Immature natural killer cell (primary cell): ENCODE results near the gene RFC1. TPM values are rescaled to one million over a fixed set of nuclear protein-coding genes. Genes with fewer than 3 reads are reported as not detected.
"Not testable (repeated sequence)": the region's sequence is repeated elsewhere in the genome, so short reads cannot be mapped to it uniquely, and the experiment has no call there.

Experiments used
- DNase-seq, 3 donors: peaks; one replicate each; pipeline ENCODE4 v3.0.0; 2022; ENCODE audit warnings: mixed read lengths in 1 of 3
- H3K27ac Mint-ChIP-seq, 6 donors: one replicate each; pipeline ENCODE4 v1.8.0; 2020; ENCODE audit warnings: mixed read lengths in 6 of 6, mild to moderate bottlenecking in 5 of 6, inconsistent platforms in 4 of 6, moderate library complexity in 3 of 6
- H3K27me3 Mint-ChIP-seq, 3 donors: one replicate each; pipeline ENCODE4 v1.8.0; 2020 to 2021; ENCODE audit warnings: low read depth in 3 of 3, mild to moderate bottlenecking in 3 of 3, mixed read lengths in 3 of 3, moderate library complexity in 3 of 3, inconsistent platforms in 1 of 3
- H3K36me3 Mint-ChIP-seq, 3 donors: one replicate each; pipeline ENCODE4 v1.8.0; 2020; ENCODE audit warnings: mixed read lengths in 3 of 3, inconsistent platforms in 2 of 3, mild to moderate bottlenecking in 2 of 3
- H3K4me1 Mint-ChIP-seq, 2 donors: one replicate each; pipeline ENCODE4 v1.8.0; 2020; ENCODE audit warnings: inconsistent platforms in 2 of 2, mild to moderate bottlenecking in 2 of 2, mixed read lengths in 2 of 2, moderate library complexity in 1 of 2
- H3K4me3 Mint-ChIP-seq, 5 donors: one replicate each; pipeline ENCODE4 v1.8.0; 2020; ENCODE audit warnings: mild to moderate bottlenecking in 5 of 5, mixed read lengths in 5 of 5, inconsistent platforms in 3 of 5, moderate library complexity in 3 of 5
- H3K9me3 Mint-ChIP-seq, 6 donors: one replicate each; pipeline ENCODE4 v1.8.0; 2020; ENCODE audit warnings: mild to moderate bottlenecking in 6 of 6, mixed read lengths in 6 of 6, inconsistent platforms in 4 of 6, moderate library complexity in 3 of 6
- polyA plus RNA-seq, 3 donors: library from polyadenylated mRNA; unstranded; fragments of 300-500 nt; fragmentation: Illumina TruSeq; gene quantifications; one replicate each; pipeline ENCODE4 v1.2.3, GENCODE V29; 2021

RFC1 gene
- polyA plus RNA-seq, 3 donors from 2014 or later = 13.6 to 55.3 (median 26.0) TPM

DNA sequence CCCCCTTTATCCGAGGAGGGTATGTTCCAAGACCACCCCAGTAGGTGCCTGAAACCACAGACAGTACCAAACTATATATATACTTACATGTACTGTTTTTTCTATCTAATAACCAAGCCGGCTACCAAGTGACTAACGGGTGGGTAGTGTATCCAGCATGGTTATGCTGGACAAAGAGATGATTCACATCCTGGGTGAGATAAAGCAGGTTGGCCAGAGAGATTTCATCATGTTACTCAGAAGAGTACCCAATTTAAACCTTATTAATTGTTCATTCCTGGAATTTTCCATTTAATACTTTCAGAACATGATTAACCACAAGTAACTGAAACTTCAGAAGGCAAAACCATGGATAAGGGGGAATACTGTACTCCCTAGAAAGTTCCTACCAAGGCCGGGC is 46.5 kb downstream of the RFC1 start:
- Mint-ChIP-seq H3K27me3 (no peaks in the 10 kb centered on the region), H3K4me1 (no peaks in the 10 kb centered on the region), H3K27ac (no peak overlapping the region), H3K9me3 (no peaks in the 10 kb centered on the region), H3K4me3 (no peak overlapping the region), H3K36me3 (peaks cover 4 to 27% (median 20%) of the 10 kb centered on the region in 3 donors)
- no peak for DNase-seq

DNA sequence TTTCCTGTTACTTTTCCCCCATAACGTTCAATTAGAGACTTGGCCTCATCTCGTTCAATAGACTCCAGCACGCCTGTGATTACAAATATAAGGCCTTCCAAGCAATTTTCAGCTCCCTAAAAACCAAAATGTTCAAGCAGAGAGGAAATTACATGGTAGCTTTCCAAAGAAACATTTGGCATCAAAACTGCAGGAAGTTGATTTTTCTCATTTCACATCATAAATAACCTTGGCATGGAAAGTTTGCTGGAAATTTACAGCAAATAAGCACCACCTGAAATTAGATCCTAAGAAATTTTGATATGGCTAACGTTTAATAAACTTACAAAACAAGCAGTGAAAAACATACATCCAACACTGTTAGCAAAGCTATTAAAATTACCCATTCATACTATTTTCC is 53.3 kb downstream of the RFC1 start:
- Mint-ChIP-seq H3K4me3 (no peak overlapping the region), H3K27ac (peak overlapping the region in 4 of 6 donors; percentile 10 to 74 (median 29))
- DNase-seq = no peak

DNA sequence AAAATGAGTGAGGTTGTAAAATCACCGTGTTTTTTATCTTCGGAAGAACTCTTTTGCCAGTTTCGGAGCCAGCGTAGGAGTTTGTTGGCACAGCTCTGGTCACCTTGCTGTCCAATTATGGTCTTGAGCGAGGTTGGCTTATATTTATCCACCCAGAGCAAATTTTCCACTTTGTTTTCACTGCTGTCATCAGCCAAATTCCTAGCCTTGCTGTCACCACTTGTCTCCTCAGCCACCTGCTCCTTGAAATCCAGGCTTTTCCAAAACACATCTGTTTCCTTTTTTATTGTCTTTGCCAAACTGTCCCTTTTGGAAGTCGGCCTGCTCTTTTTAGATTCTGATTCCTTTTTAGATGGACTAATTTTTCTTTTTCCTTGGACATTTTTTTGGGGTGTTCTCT is 57.6 kb downstream of the RFC1 start:
- H3K9me3 Mint-ChIP-seq = no peaks in the 10 kb centered on the region
- DNase-seq = no peak
- peaks cover 0 to 5% (median 0%) of the 10 kb centered on the region in 3 donors for H3K27me3 Mint-ChIP-seq
- H3K27ac Mint-ChIP-seq = peak overlapping the region in 2 of 6 donors; percentile 28 to 30
- H3K4me1 Mint-ChIP-seq = peaks cover 12 to 15% of the 10 kb centered on the region in 2 donors
- peaks cover 11 to 53% (median 37%) of the 10 kb centered on the region in 3 donors for H3K36me3 Mint-ChIP-seq
- no peak overlapping the region for H3K4me3 Mint-ChIP-seq

More for the DNA sequence above, 53.3 kb downstream of the RFC1 start:
- H3K4me1 Mint-ChIP-seq = peaks cover 0 to 2% of the 10 kb centered on the region in 2 donors
- peaks cover 11 to 43% (median 23%) of the 10 kb centered on the region in 3 donors for H3K36me3 Mint-ChIP-seq
- H3K9me3 Mint-ChIP-seq = no peaks in the 10 kb centered on the region
- peaks cover 0 to 3% (median 0%) of the 10 kb centered on the region in 3 donors for H3K27me3 Mint-ChIP-seq

DNA sequence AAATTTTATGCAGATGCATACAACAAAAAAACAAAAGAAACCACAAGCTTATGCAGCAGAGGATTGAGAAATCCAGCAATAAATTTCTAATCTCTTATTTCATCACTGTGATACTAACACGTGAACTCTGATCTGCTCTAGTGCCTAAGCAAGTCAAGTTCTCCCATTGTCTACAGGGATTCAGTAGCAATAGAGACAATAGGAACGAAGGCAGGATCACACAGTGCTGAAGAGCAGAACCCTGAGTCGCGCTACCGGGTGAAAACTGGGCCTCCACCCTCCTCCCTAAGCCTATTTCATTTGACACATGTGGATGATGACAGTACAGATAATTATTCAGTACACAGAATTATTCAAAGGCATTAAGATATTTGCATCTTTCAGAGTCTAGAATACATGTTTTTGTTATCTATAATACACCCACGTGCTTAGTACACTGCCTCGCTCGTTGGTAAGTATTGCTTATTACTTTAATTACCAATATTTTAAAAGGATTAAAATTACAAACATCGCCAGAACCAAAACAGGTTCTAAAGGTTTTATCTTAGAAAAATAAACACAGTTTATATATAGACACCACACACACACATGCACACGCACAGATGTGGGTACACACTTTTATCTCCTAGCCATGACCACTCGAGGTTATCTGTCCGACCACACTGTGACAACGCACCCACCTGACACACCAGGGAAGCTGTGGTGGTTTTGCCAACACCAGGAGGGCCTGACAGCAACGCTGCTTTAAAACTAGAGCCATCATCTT is 60.1 kb downstream of the RFC1 start:
- Mint-ChIP-seq H3K4me1 (peaks cover 12 to 15% of the 10 kb centered on the region in 2 donors), H3K27me3 (peaks cover 0 to 5% (median 0%) of the 10 kb centered on the region in 3 donors), H3K27ac (peak overlapping the region in 5 of 6 donors; percentile 40 to 63 (median 41)), H3K9me3 (no peaks in the 10 kb centered on the region), H3K4me3 (no peak overlapping the region), H3K36me3 (peaks cover 12 to 49% (median 46%) of the 10 kb centered on the region in 3 donors)
- no peak for DNase-seq

DNA sequence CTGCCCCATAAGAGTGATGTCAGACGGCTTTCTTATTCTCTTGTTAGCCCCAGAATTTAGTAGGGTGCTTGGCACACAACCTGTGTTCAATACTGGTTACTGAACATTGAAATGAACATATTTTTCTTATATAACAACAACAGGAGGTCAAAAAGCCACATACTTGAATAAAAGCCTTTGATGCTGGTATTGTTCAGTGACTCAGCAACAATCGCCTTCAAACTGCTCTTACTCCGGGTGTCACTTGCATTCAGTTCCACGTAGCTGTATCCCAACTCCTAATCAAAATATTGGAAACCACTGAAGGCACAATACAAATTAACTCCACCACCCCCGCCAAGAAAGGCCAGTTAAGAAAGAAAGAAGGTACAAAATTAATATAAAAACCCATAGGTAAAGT is 61.5 kb downstream of the RFC1 start:
- Mint-ChIP-seq H3K27ac (no peak overlapping the region), H3K9me3 (no peaks in the 10 kb centered on the region), H3K27me3 (peaks cover 0 to 5% (median 0%) of the 10 kb centered on the region in 3 donors), H3K4me3 (no peak overlapping the region), H3K4me1 (peaks cover 12 to 15% of the 10 kb centered on the region in 2 donors), H3K36me3 (peaks cover 10 to 54% (median 47%) of the 10 kb centered on the region in 3 donors)
- no peak for DNase-seq

DNA sequence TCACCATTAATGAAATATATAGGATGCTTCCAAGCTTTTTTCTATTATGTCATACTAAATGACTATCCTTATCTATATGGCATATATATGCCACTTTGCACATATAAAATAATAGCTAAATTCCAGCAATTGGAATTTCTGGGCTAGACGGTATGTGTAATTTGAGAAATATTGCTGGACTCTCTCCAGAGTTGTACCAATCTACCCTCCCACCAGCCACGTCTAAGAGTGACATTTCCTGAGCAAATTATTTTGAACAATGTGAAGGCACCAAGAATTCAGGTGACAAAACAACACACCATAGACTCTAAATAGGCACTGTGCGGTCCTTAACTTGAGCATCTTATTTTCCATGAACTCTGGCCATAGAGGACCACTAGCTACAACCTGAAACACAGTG is 62.3 kb downstream of the RFC1 start:
- Mint-ChIP-seq H3K36me3 (peaks cover 10 to 54% (median 43%) of the 10 kb centered on the region in 3 donors), H3K4me3 (no peak overlapping the region), H3K27ac (peak overlapping the region in 1 of 6 donors; percentile 25), H3K4me1 (peaks cover 12 to 15% of the 10 kb centered on the region in 2 donors), H3K9me3 (no peaks in the 10 kb centered on the region), H3K27me3 (peaks cover 0 to 5% (median 0%) of the 10 kb centered on the region in 3 donors)
- no peak for DNase-seq

DNA sequence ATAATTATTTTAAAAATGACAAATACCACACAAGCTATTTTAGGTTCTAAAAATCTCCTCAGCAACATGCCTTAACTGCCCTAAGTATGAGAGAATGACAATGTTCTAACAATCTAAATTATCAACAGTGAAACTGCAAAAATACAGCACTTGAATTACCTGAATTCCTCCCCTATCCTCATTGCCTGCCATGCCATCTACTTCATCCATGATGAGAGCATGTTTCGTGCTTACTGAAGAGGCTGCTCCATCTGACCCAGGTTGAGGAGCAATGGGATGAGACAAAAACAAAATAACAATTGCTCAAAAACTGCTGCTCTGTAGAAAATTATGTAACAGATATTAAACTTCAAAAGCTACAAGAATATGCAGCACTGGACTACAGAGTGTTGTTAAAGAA is 63.3 kb downstream of the RFC1 start:
- H3K27ac Mint-ChIP-seq = no peak overlapping the region
- peaks cover 0 to 3% (median 2%) of the 10 kb centered on the region in 3 donors for H3K27me3 Mint-ChIP-seq
- peaks cover 0 to 2% (median 0%) of the 10 kb centered on the region in 6 donors for H3K9me3 Mint-ChIP-seq
- peaks cover 12 to 13% of the 10 kb centered on the region in 2 donors for H3K4me1 Mint-ChIP-seq
- H3K36me3 Mint-ChIP-seq = peaks cover 17 to 52% (median 41%) of the 10 kb centered on the region in 3 donors
- no peak overlapping the region for H3K4me3 Mint-ChIP-seq
- DNase-seq = no peak

DNA sequence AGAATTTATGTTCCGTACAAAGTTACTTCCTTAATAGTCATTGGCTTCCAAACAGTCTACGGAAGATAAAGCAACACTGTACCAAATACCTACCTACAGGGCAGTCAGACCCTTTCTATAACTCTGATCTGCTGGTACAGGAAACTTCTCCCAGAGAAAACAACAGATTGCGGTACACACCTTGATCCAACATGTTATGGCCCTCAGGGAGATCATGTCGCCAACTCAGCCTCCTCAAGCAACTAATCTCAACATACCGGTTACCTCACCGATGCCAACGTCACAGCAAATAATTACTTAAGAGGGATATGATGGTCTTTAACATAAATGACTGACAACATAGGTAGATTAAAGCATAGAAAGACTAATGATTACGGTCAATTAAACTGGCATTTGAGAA is 70.4 kb downstream of the RFC1 start:
- Mint-ChIP-seq H3K4me1 (no peaks in the 10 kb centered on the region), H3K36me3 (peaks cover 23 to 67% (median 42%) of the 10 kb centered on the region in 3 donors), H3K27me3 (peaks cover 0 to 2% (median 0%) of the 10 kb centered on the region in 3 donors), H3K4me3 (no peak overlapping the region), H3K9me3 (peaks cover 0 to 2% (median 0%) of the 10 kb centered on the region in 6 donors), H3K27ac (peak overlapping the region in 1 of 6 donors; percentile 67)
- no peak for DNase-seq

DNA sequence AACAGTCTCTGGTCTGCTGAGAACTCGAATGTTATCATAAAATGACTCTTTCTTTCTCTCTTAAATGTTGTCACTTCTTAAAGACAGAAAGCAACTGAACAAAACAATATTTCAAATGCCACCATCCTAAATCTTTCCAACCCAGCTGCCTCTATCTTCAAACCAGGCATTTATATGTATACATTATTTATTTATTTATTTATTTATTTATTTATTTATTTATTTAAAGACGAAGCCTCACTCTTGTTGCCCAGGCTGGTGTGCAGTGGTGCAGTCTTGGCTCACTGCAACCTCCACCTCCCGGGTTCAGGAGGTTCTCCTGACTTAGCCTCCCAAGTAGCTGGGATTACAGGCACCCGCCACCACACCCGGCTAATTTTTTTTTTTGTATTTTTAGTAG is 73.7 kb downstream of the RFC1 start:
- DNase-seq, H3K27me3 Mint-ChIP-seq, H3K4me1 Mint-ChIP-seq, H3K9me3 Mint-ChIP-seq, H3K4me3 Mint-ChIP-seq: not testable (repeated sequence)
- Mint-ChIP-seq H3K27ac (peak overlapping the region in 1 of 6 donors; percentile 9), H3K36me3 (peaks cover 23 to 65% (median 49%) of the 10 kb centered on the region in 3 donors)

DNA sequence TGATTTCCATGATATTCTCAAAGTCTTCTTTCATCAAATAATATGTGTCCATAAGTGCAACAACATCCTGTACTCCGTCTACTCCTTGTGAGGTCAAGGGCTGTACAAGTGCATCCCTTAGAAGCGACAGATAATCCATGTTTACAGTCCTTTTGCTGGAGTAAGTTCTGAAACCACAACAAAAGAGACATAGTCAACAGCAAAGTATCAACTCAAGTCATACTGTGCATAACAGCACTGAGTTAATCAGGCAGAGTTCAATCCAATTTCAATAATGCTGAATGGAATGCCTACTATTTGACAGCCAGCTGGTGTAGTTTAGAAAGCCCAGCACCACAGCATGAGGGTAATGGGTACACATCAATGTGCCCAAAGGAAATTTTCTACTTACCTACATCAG is 74.5 kb downstream of the RFC1 start:
- no peak for DNase-seq
- Mint-ChIP-seq H3K27ac (no peak overlapping the region), H3K27me3 (no peaks in the 10 kb centered on the region), H3K4me1 (no peaks in the 10 kb centered on the region), H3K9me3 (no peaks in the 10 kb centered on the region), H3K36me3 (peaks cover 22 to 68% (median 52%) of the 10 kb centered on the region in 3 donors), H3K4me3 (no peak overlapping the region)

DNA sequence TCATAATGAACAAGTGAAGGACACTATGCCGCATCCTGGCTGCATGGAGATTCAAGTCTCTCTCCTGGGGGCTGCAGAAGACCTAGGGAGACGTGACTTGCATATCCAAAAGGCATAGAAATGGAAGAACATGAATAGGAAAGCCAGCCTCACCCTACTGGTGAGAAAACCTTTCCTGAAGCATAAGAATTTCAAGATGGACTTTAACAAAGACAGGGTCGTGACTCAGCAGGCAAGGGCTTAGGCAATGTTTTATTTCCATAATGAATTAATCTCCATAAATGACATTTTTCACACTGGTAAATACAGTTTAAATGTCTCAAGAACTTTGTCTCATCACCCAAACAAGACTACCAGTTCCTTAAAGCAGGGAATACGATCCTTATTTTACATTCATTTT is 78.9 kb downstream of the RFC1 start:
- Mint-ChIP-seq H3K9me3 (no peaks in the 10 kb centered on the region), H3K27ac (no peak overlapping the region), H3K4me1 (no peaks in the 10 kb centered on the region), H3K36me3 (peaks cover 31 to 42% (median 38%) of the 10 kb centered on the region in 3 donors), H3K4me3 (no peak overlapping the region), H3K27me3 (peaks cover 0 to 2% (median 2%) of the 10 kb centered on the region in 3 donors)
- no peak for DNase-seq

DNA sequence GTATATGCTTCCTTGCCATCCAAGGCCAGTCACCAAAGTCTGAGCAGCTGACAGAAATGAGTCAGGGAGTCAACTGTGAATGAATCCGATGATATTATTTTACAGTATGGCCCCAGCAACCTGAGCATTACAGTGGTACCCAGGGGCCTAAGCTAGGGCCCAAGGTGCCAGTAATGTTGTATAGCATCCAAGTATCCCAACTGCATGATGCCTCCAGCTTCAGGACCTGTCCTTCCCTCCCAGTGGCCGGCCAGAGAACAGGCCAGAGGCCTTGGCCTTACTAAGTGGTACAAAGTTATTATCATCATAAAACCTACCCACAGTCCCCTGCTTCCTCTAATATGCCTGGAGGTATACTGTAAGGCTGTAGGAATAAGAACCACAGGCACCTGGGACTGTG is 79.9 kb downstream of the RFC1 start:
- Mint-ChIP-seq H3K36me3 (peaks cover 29 to 34% (median 30%) of the 10 kb centered on the region in 3 donors), H3K27ac (no peak overlapping the region), H3K4me1 (no peaks in the 10 kb centered on the region), H3K4me3 (no peak overlapping the region), H3K27me3 (peaks cover 0 to 2% (median 2%) of the 10 kb centered on the region in 3 donors), H3K9me3 (no peaks in the 10 kb centered on the region)
- no peak for DNase-seq

DNA sequence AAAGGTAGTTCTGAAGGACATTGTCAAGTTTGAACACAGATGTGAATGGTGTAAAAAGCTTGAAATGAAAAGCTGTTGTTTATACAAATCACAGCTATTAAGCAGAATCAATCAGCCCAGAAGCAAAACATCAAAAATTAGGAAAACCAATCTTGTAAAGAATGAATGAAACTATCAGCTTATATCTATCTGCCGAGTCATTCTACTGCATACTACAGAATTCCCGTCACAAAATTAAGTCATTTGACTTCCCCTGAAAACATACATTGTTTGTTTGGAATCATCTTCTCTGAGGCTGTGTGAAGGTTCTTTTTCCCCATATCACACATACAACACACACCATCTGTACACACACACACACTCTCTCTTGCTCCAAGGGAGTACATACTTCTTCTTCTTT is 80.3 kb downstream of the RFC1 start:
- Mint-ChIP-seq H3K36me3 (peaks cover 25 to 30% (median 26%) of the 10 kb centered on the region in 3 donors), H3K4me3 (no peak overlapping the region)

DNA sequence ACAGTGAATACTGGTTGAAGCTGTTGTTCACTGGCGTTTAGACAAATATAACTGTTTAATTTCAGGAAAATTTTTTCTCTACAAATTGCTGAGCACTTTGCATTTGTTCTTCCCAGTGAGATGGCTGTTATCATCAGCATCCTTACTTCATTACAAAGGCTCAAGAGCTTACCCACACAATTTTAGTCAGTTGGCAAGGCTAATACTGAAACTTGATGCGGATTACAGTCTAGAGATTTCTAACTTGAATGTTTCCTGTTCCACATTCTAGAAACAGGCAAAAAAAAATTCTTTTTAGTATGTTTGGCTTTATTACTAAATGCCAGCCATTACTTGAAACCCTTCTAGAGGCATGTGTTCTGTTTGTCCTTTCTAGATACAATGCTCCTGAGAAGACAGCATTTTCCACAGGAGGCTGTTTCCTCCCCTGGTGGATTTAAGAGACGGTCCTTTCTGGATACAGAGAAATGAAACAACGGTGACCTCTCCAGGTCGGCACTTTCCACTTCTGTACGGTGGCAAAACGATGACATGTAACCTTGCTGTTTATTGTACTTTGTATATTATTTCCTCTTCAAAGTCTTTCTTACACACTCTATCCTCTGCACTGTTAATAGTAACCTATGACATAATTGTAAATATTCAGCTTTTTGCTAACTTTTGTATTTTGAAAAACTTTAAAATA is 80.9 kb downstream of the RFC1 start:
- H3K27ac Mint-ChIP-seq = no peak overlapping the region
- no peak overlapping the region for H3K4me3 Mint-ChIP-seq
- no peaks in the 10 kb centered on the region for H3K4me1 Mint-ChIP-seq
- DNase-seq = no peak
- peaks cover 0 to 2% (median 2%) of the 10 kb centered on the region in 3 donors for H3K27me3 Mint-ChIP-seq
- no peaks in the 10 kb centered on the region for H3K9me3 Mint-ChIP-seq
- peaks cover 24 to 27% (median 25%) of the 10 kb centered on the region in 3 donors for H3K36me3 Mint-ChIP-seq

More for the DNA sequence above, 80.3 kb downstream of the RFC1 start:
- no peak for DNase-seq
- Mint-ChIP-seq H3K9me3 (no peaks in the 10 kb centered on the region), H3K27ac (no peak overlapping the region), H3K4me1 (no peaks in the 10 kb centered on the region), H3K27me3 (peaks cover 0 to 2% (median 2%) of the 10 kb centered on the region in 3 donors)
